HL-60 (cell line): ENCODE results near the gene ZNF280D.

Experiments used
- CTCF ChIP-seq: IDR thresholded peaks from one replicate; pipeline ENCODE4 v1.5.1; 2011; ENCODE audit warnings: low read length, control low read depth, inconsistent platforms; ENCODE audit not compliant: insufficient read depth
- GABPA ChIP-seq: IDR thresholded peaks from 2 replicates; pipeline ENCODE4 v1.6.1; 2012; ENCODE audit warnings: low read depth
- POLR2AphosphoS5 ChIP-seq: IDR thresholded peaks from 2 replicates; pipeline ENCODE4 v1.6.1; 2012; ENCODE audit warnings: low read depth

GRCh38 chr15:56729561-56729960, 3.7 kb downstream of the ZNF280D start:
- TF ChIP-seq CTCF (no peak), GABPA (no peak), POLR2AphosphoS5 (no peak)
